Chondrocyte (in vitro differentiated cells): ENCODE measurements around the gene SAA1. TPM values are rescaled to one million over a fixed set of nuclear protein-coding genes. Genes with fewer than 3 reads are reported as not detected.
"Not testable (repeated sequence)": the region's sequence is repeated elsewhere in the genome, so short reads cannot be mapped to it uniquely, and the experiment has no call there.

ENCODE experiments used
- DNase-seq: peaks from one replicate; pipeline ENCODE4 v3.0.0; 2021; ENCODE audit warnings: mixed read lengths, low spot score
- H3K27ac Mint-ChIP-seq: one replicate; pipeline ENCODE4 v1.8.0; 2021; ENCODE audit warnings: mild to moderate bottlenecking, moderate library complexity, mixed read lengths; ENCODE audit not compliant: unreplicated experiment
- H3K27me3 Mint-ChIP-seq: 2 replicates; pipeline ENCODE4 v1.8.0; 2021; ENCODE audit warnings: low read depth, mixed read lengths
- H3K36me3 Mint-ChIP-seq: 2 replicates; pipeline ENCODE4 v1.8.0; 2021; ENCODE audit warnings: low read depth, mixed read lengths
- H3K4me1 Mint-ChIP-seq: 2 replicates; pipeline ENCODE4 v1.8.0; 2021; ENCODE audit warnings: low read depth, mild to moderate bottlenecking, mixed read lengths
- H3K4me3 Mint-ChIP-seq: one replicate; pipeline ENCODE4 v1.8.0; 2021; ENCODE audit warnings: mild to moderate bottlenecking, moderate library complexity, mixed read lengths; ENCODE audit not compliant: unreplicated experiment
- H3K9me3 Mint-ChIP-seq: 2 replicates; pipeline ENCODE4 v1.8.0; 2021; ENCODE audit warnings: low read depth, mixed read lengths
- CTCF ChIP-seq: fragments of 200-600 bp; sonication (generic); IDR thresholded peaks from 2 replicates; pipeline ENCODE4 v1.5.0; 2021; ENCODE audit warnings: antibody characterized with exemption, mild to moderate bottlenecking, moderate library complexity
- total RNA-seq: library from RNA; stranded (reverse); gene quantifications from 3 replicates; pipeline ENCODE4 v1.2.1, GENCODE V29; 2021

SAA1 gene
- total RNA-seq, 1 donor from 2014 or later, result not detected

- DNase-seq, result no peak
- Mint-ChIP-seq H3K36me3 (no peaks in the 10 kb centered on the region), H3K27ac (no peak overlapping the region), H3K27me3 (no peaks in the 10 kb centered on the region), H3K4me3 (no peak overlapping the region), H3K4me1 (no peaks in the 10 kb centered on the region), H3K9me3 (no peaks in the 10 kb centered on the region)
- no peak for TF ChIP-seq CTCF
These were observed 2.0 kb upstream of the SAA1 start for GRCh38 chr11:18264035-18264434.

- Mint-ChIP-seq H3K9me3 (no peaks in the 10 kb centered on the region), H3K27ac (no peak overlapping the region), H3K4me3 (no peak overlapping the region), H3K36me3 (no peaks in the 10 kb centered on the region), H3K27me3 (no peaks in the 10 kb centered on the region), H3K4me1 (no peaks in the 10 kb centered on the region)
- TF ChIP-seq CTCF, result no peak
- DNase-seq, result no peak
These were observed 1.1 kb upstream of the SAA1 start for GRCh38 chr11:18264677-18265555.

DNA sequence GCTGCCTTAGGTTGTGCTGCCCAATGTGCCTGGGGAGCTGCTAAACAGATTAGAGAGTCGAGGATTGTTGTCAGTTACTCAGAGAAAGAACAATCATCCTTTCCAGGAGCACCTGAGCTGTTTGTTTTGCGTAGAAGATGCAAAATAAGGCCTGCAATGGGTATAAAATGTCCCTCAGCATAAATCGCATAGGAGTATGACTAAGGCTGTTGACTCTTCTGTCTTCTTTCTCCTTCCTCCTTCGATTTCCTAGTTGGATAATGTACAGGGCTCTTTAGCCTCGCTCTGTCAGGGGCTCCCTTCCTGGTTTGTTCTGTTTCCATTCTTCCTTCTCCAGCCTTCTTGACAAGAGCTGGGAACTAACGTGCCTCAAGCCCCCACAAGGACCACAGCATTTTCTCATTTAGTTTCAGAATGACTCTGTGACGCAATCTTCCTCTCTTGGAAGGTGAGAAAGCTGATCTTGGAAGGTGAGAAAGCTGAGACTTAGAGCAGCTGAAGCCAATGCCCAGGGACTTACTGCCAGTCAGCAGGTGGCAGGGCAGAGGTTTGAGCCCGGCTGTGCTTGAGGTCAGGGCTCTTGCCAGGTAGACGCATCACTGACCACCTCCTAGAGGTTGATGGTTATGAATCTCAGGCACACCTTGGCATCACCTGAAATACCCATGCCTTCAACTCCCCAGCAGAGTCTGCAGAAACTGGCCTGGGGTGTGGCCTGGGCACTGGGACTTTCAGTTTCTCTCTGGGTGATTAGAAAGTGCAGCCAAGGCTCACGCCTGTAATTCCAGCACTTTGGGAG, 1.5 kb downstream of the SAA1 start:
- not testable (repeated sequence) for H3K27ac Mint-ChIP-seq, H3K36me3 Mint-ChIP-seq, H3K4me3 Mint-ChIP-seq, H3K27me3 Mint-ChIP-seq, H3K4me1 Mint-ChIP-seq, H3K9me3 Mint-ChIP-seq, DNase-seq

GRCh38 chr11:18269252-18269651, 3.2 kb downstream of the SAA1 start:
- H3K27ac Mint-ChIP-seq, H3K4me3 Mint-ChIP-seq, DNase-seq, H3K27me3 Mint-ChIP-seq, H3K9me3 Mint-ChIP-seq, H3K4me1 Mint-ChIP-seq, H3K36me3 Mint-ChIP-seq: not testable (repeated sequence)

DNA sequence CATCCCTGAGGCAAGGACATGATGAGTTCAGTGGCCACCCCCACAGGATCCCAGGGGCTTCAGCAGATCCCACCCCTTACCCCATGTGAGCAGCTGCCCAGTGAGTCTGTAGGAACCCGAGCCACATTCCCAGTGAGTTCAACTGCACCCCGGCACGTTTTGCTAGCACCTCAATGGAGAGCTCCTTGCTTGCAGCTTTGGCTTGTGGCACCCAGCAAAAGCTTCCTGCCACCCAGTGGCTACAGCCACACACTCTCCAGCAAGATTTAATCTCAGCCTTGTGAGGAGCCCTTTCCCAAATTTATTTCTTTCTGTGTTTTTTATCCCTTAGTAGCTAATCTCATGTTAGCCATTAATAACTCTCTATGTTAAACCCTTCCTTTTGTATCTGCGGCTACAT, 4.0 kb downstream of the SAA1 start:
- peak; percentile 37 for TF ChIP-seq CTCF
- peaks cover 6% of the 10 kb centered on the region for H3K36me3 Mint-ChIP-seq
- H3K27ac Mint-ChIP-seq, result no peak overlapping the region
- DNase-seq, result no peak
- H3K9me3 Mint-ChIP-seq, result no peaks in the 10 kb centered on the region
- no peaks in the 10 kb centered on the region for H3K27me3 Mint-ChIP-seq
- H3K4me1 Mint-ChIP-seq, result no peaks in the 10 kb centered on the region
- H3K4me3 Mint-ChIP-seq, result no peak overlapping the region

- Mint-ChIP-seq H3K27me3 (no peaks in the 10 kb centered on the region), H3K4me3 (no peak overlapping the region), H3K36me3 (peaks cover 8% of the 10 kb centered on the region), H3K4me1 (no peaks in the 10 kb centered on the region), H3K27ac (no peak overlapping the region), H3K9me3 (no peaks in the 10 kb centered on the region)
- TF ChIP-seq CTCF, result no peak
- no peak for DNase-seq
These were observed 5.1 kb downstream of the SAA1 start for GRCh38 chr11:18271206-18271605.
